GM21825 (cell line): ENCODE measurements around the gene RPL21.

ENCODE experiments used
- ATAC-seq: cut with Tn5 transposase; IDR thresholded peaks from one replicate; pipeline ENCODE4 v1.9.1; 2021; ENCODE audit warnings: mild to moderate bottlenecking, moderate library complexity; ENCODE audit not compliant: unreplicated experiment

RPL21 gene

DNA sequence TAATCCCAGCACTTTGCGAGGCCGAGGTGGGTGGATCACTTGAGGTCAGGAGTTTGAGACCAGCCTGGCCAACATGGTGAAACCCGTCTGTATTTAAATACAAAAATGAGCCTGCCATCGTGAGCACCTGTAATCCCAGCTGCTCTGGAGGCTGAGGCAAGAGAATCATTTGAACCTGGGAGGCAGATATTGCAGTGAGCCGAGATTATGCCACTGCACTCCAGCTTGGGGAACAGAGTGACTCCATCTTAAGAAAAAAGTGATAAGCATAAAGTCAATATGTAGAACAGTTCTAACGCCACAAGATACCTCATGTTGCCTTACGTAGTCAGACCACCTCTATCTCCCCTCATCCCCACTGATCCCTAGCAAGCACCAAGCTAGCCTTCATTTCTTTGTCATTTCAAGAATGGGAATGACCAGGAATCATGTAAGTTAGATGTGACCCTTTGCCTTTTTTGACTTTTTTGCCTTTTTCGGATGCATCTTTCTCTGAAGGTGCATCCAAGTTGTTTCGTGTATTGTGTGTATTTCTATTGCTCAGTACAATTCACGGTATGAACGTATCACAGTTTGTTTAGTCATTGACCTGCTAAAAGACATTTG lies 6.4 kb downstream of the RPL21 start:
- no peak for ATAC-seq

- ATAC-seq = no peak
Observed at GRCh38 chr13:27258637-27259386, 7.5 kb downstream of the RPL21 start.

DNA sequence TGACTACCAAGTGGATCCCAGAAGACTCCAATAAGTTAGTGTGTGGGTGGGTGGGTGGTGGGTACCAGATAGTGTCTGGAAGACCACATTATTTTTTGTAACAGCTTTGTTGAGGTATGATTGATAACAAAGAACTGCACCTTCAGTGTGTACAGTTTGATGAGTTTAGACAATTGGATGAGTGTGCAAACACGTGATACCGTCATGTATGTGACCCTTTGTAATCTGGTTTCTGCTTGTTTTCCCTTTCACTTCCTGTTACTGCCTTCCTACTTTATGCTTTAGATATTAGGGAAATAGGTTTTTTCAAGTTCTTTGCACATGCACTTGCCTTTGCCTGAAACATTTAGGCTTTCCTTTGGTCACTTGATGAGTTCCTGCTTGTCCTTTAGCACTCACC lies 8.5 kb downstream of the RPL21 start:
- no peak for ATAC-seq

GRCh38 chr13:27261396-27261795 lies 10.0 kb downstream of the RPL21 start:
- no peak for ATAC-seq

DNA sequence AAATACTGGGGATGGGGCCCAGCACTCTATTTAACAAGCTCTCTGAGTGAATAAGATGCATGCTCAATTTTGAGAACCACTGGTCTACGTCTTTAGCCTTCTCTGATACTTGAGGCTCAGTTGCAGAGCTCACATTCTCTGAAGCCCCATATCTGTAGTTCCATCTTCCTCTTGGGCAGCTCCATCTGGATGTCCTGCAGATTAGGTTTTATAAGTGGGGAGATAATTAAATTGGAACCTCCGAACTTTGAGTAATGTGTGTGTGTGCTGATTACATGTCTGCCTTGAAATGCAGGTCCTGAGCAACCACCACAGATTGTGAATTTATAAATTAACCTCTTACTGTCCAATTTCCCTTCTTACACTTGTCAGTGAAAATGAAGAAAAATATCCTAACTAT lies 12.1 kb downstream of the RPL21 start:
- no peak for ATAC-seq

- no peak for ATAC-seq
Observed at GRCh38 chr13:27264181-27264580, 12.8 kb downstream of the RPL21 start.

DNA sequence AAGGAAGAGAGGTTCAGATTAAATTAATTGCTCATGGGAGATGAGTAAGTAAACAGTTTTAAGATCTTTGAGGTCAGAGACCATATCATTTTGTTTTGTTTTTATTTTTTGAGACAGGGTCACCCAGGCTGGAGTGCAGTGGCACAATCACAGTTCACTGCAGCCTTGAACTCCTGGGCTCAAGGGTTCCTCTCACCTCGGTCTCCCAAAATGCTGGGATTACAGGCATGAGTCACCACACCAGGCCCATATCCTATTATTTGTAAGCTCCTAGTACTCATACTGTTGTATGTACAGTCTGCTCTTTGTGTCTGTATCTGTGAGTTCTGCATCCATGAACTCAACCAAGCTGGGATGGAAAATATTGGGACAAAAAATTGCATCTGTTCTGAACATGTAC lies 13.3 kb downstream of the RPL21 start:
- no peak for ATAC-seq

DNA sequence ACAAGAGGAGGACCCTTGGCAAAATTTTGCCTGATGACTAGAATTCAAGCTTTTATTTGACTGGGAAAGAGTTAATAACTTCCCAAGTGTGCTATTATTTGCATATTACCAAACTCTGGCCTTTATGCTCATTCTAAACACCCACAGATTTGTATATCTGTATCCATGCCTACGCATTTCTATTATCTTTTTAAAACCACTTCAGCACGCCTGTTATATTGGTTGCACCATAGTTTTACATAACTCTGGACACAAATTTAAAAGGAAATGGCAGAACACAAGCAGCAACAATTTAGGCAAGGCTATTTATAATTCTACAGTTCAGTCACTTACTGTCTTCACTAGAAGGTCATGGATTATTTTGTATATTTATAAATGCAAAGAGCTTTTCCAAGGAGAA lies 15.6 kb downstream of the RPL21 start:
- ATAC-seq = no peak

DNA sequence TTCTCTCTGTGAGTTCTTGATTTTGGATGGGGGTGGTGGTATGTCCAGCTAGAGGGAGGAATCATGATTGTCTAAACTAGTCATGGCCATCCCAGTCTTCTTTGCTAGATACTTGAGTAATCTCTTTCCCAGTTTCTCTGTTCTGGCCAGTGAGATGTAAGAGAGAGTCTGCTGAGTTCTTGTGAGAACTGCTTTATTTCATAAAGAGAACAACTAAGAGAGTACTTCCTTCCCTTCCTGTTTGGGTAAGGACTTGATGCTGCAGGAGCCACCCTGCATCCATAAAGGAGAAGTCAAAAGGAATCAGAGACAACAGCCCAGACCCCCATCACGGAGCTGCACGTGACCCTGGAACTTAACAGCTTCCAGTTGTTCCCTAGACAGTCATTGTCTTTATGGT lies 16.2 kb downstream of the RPL21 start:
- ATAC-seq = no peak

DNA sequence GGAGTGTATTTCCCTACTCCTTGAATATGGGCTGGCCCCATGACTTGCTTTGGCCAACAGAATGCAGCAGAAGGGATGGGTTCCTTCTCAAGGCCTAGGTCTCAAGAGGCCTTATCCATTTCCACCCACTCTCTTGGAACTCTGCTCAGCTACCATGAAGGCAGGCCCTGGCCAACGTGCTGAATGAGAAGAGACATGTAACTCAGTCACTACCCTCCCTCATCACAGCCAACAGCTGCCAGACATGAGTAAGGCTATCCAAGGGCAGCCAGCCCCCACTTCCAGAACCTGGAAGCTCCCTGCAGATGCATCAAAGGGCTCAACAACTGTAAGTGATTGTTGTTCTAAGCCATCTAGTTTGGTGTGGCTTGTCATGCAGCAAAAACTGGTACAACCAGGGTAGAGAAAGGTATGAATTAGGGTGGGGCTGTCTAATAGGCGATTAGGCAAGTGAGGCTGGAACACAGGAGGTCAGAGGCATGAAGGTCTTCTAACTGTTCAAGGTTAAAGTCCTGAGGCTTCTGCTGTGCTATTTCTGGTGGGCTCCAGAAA lies 17.8 kb downstream of the RPL21 start:
- no peak for ATAC-seq

- ATAC-seq = peak; percentile 82
Observed at GRCh38 chr13:27270594-27271520, 19.5 kb downstream of the RPL21 start, which contains the start of gene RASL11A. TSS of gene RASL11A (plus strand) at chr13:27270830. CDS start at chr13:27270945, 115 bp downstream.

- no peak for ATAC-seq
Observed at GRCh38 chr13:27271570-27272096, 20.3 kb downstream of the RPL21 start.

- ATAC-seq = no peak
Observed at GRCh38 chr13:27273658-27274425, 22.5 kb downstream of the RPL21 start.

GRCh38 chr13:27274631-27275030 lies 23.3 kb downstream of the RPL21 start:
- ATAC-seq = no peak

GRCh38 chr13:27276188-27276587 lies 24.8 kb downstream of the RPL21 start:
- no peak for ATAC-seq

GRCh38 chr13:27279506-27279905 lies 28.1 kb downstream of the RPL21 start:
- no peak for ATAC-seq

GRCh38 chr13:27280009-27280656 lies 28.8 kb downstream of the RPL21 start:
- ATAC-seq = no peak

- no peak for ATAC-seq
Observed at GRCh38 chr13:27280841-27281240, 29.5 kb downstream of the RPL21 start.

DNA sequence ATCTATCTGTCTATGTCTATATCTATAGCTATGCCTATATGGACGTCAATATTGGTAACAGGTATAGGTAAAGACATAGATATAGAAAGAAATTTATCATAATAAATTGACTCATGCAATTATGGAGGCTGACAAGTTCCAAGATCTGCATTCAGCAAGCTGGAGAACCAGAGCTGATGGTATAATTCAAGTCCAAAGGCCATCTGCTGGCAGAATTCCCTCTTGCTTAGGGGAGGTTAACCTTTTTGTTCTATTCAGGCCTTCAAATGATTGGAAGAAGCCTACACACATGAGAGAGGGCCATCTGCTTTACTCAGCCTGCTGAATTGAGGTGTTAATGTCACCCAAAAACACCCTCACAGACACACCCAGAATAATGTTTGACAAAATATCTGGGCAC lies 30.1 kb downstream of the RPL21 start:
- no peak for ATAC-seq
